Upper lobe of left lung (tissue), 6 donors: ENCODE measurements around the gene ANO4. TPM values are rescaled to one million over a fixed set of nuclear protein-coding genes. Genes with fewer than 3 reads are reported as not detected.

Source experiments
- ATAC-seq, 2 donors: fragments of 200-7000 bp; cut with Tn5 transposase; one replicate each; pipeline ENCODE4 v1.9.1; 2022; ENCODE audit warnings: mild to moderate bottlenecking in 2 of 2, moderate library complexity in 2 of 2; ENCODE audit not compliant: low FRiP score in 2 of 2
- DNase-seq, 2 donors: peaks; one replicate each; pipeline ENCODE4 v3.0.0-alpha.2; 2019 to 2020
- H3K27ac ChIP-seq, 4 donors: fragments of 200-600 bp; sonication (generic); one replicate each; pipeline ENCODE4 v1.5.1; 2016 to 2019
- H3K27me3 ChIP-seq, 4 donors: fragments of 200-600 bp; sonication (generic); one replicate each; pipeline ENCODE4 v1.5.1; 2017 to 2019
- H3K36me3 ChIP-seq, 4 donors: fragments of 200-600 bp; sonication (generic); one replicate each; pipeline ENCODE4 v1.5.1; 2016 to 2019
- H3K4me1 ChIP-seq, 4 donors: fragments of 200-600 bp; sonication (generic); one replicate each; pipeline ENCODE4 v1.5.1; 2018 to 2019
- H3K4me3 ChIP-seq, 4 donors: fragments of 200-600 bp; sonication (generic); one replicate each; pipeline ENCODE4 v1.5.1; 2017 to 2019; ENCODE audit warnings: mild to moderate bottlenecking in 2 of 4, moderate library complexity in 1 of 4
- H3K9me3 ChIP-seq, 4 donors: fragments of 200-600 bp; sonication (generic); one replicate each; pipeline ENCODE4 v1.5.1; 2018 to 2019
- EP300 ChIP-seq, 4 donors: sonication (generic); formaldehyde crosslinking; IDR thresholded peaks; one replicate each; pipeline ENCODE4 v1.5.1; 2017; ENCODE audit warnings: antibody characterized with exemption in 4 of 4, control low read depth in 2 of 4
- POLR2A ChIP-seq, 4 donors: fragments of 450-650 bp; IDR thresholded peaks; one replicate each; pipeline ENCODE4 v1.5.1; 2016 to 2017; ENCODE audit warnings: antibody characterized with exemption in 4 of 4, mild to moderate bottlenecking in 2 of 4
- POLR2AphosphoS5 ChIP-seq, 2 donors: sonication (generic); formaldehyde crosslinking; IDR thresholded peaks; one replicate each; pipeline ENCODE4 v1.5.1; 2017; ENCODE audit warnings: antibody characterized with exemption in 2 of 2
- WGBS, 2 donors: methylation state at CpG; one replicate each; pipeline ENCODE4 v1.1.5; 2017 to 2018; 5-methylcytosine and 5-hydroxymethylcytosine counted together
- total RNA-seq, 6 donors: library from RNA; depleted of rRNA in 4 of 6; stranded (reverse); fragments of >200 nt in 4 of 6; gene quantifications; one replicate each; pipeline versions ENCODE4 v1.1.0 to v1.2.1, GENCODE V29; 2016 to 2021
- TF ChIP-seq, protein P1 (sequence below), 6 experiments: fragments of 450-650 bp in 4 of 6; fragments of 200-600 bp in 2 of 6; sonication (generic) in 2 of 6; IDR thresholded peaks; one replicate each; pipeline ENCODE4 v1.5.1; 2016 to 2019; ENCODE audit warnings: antibody characterized with exemption in 6 of 6
- donor health status: DM: no; HTN: no; CAD: no; lungs with moderate emphysema.
- donor health status: DM: no; HTN: yes; CAD: no; lungs with severe emphysema.

ANO4 gene
- total RNA-seq, 6 donors from 2014 or later: 0.17 to 1.2 (median 0.30) TPM; not detected in 3

DNA sequence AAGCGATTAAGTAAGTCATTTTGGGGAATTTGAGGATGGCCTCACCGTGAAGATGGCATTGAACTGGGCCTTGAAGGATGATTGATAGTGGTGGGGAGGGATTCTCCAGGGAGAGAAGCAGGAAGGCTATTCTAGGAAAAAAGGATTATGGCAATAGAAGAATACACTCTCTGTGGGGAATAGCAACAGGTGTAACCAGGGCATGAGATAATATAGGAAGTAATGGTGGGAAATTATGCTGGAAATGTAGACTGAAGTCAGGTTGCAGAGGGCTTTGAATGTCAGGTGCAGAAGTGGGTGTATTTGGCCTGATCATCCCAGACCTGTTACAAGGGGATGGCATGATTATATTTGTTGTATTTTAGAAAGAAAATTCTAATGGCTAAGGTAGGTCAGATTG lies 4.6 kb upstream of the ANO4 start:
- no peak for ATAC-seq

GRCh38 chr12:100790552-100790951 lies 4.0 kb upstream of the ANO4 start:
- DNase-seq (no peak), ATAC-seq (no peak)
- TF ChIP-seq POLR2A (IDR thresholded peaks at IDR 0.05): no peak
- TF ChIP-seq, protein P1, sequence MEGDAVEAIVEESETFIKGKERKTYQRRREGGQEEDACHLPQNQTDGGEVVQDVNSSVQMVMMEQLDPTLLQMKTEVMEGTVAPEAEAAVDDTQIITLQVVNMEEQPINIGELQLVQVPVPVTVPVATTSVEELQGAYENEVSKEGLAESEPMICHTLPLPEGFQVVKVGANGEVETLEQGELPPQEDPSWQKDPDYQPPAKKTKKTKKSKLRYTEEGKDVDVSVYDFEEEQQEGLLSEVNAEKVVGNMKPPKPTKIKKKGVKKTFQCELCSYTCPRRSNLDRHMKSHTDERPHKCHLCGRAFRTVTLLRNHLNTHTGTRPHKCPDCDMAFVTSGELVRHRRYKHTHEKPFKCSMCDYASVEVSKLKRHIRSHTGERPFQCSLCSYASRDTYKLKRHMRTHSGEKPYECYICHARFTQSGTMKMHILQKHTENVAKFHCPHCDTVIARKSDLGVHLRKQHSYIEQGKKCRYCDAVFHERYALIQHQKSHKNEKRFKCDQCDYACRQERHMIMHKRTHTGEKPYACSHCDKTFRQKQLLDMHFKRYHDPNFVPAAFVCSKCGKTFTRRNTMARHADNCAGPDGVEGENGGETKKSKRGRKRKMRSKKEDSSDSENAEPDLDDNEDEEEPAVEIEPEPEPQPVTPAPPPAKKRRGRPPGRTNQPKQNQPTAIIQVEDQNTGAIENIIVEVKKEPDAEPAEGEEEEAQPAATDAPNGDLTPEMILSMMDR (IDR thresholded peaks at IDR 0.05): no peak
- TF ChIP-seq POLR2AphosphoS5 (IDR thresholded peaks at IDR 0.05): no peak
- TF ChIP-seq EP300 (IDR thresholded peaks at IDR 0.05): no peak
- no peaks in the 10 kb centered on the region for H3K36me3 ChIP-seq
- no peak overlapping the region for H3K4me3 ChIP-seq
- no peaks in the 10 kb centered on the region for H3K4me1 ChIP-seq
- H3K9me3 ChIP-seq: no peaks in the 10 kb centered on the region
- H3K27ac ChIP-seq: no peak overlapping the region
- H3K27me3 ChIP-seq: no peaks in the 10 kb centered on the region
- 76 to 88% methylated on average over 1 of the region's 1 CpG for WGBS, 2 donors

More for the DNA sequence above, 4.6 kb upstream of the ANO4 start:
- TF ChIP-seq POLR2AphosphoS5 (IDR thresholded peaks at IDR 0.05): no peak
- H3K27me3 ChIP-seq: no peaks in the 10 kb centered on the region
- H3K4me3 ChIP-seq: no peak overlapping the region
- no peak overlapping the region for H3K27ac ChIP-seq
- no peaks in the 10 kb centered on the region for H3K9me3 ChIP-seq
- no peaks in the 10 kb centered on the region for H3K4me1 ChIP-seq
- 71 to 83% methylated on average over 2 of the region's 2 CpGs for WGBS, 2 donors
- DNase-seq: no peak
- H3K36me3 ChIP-seq: no peaks in the 10 kb centered on the region

GRCh38 chr12:100793182-100793581 lies 1.4 kb upstream of the ANO4 start:
- Histone ChIP-seq H3K9me3 (no peaks in the 10 kb centered on the region), H3K4me1 (no peaks in the 10 kb centered on the region), H3K36me3 (no peaks in the 10 kb centered on the region), H3K27ac (no peak overlapping the region), H3K27me3 (no peaks in the 10 kb centered on the region), H3K4me3 (no peak overlapping the region)
- 48 to 50% methylated on average over 2 of the region's 2 CpGs for WGBS, 2 donors
- ATAC-seq (no peak), DNase-seq (no peak)
- TF ChIP-seq POLR2AphosphoS5 (IDR thresholded peaks at IDR 0.05): no peak
- no peak for TF ChIP-seq EP300 (IDR thresholded peaks at IDR 0.05)
- TF ChIP-seq, protein P1 (IDR thresholded peaks at IDR 0.05): no peak
- TF ChIP-seq POLR2A (IDR thresholded peaks at IDR 0.05): no peak

- H3K4me1 ChIP-seq: no peaks in the 10 kb centered on the region
- H3K27me3 ChIP-seq: no peaks in the 10 kb centered on the region
- TF ChIP-seq POLR2A (IDR thresholded peaks at IDR 0.05): no peak
- no peak for TF ChIP-seq POLR2AphosphoS5 (IDR thresholded peaks at IDR 0.05)
- TF ChIP-seq, protein P1 (IDR thresholded peaks at IDR 0.05): no peak
- TF ChIP-seq EP300 (IDR thresholded peaks at IDR 0.05): no peak
- no peaks in the 10 kb centered on the region for H3K9me3 ChIP-seq
- no peak for ATAC-seq
- DNase-seq: no peak
- WGBS, 2 donors: 31 to 37% methylated on average over 9 of the region's 9 CpGs
- H3K27ac ChIP-seq: no peak overlapping the region
- H3K36me3 ChIP-seq: no peaks in the 10 kb centered on the region
- peak overlapping the region in 1 of 4 donors; percentile 0 for H3K4me3 ChIP-seq
Measured at GRCh38 chr12:100795174-100795799, 711 bp downstream of the ANO4 start.

- no peak for ATAC-seq
- no peak for TF ChIP-seq POLR2AphosphoS5 (IDR thresholded peaks at IDR 0.05)
- TF ChIP-seq, protein P1 (IDR thresholded peaks at IDR 0.05): no peak
- WGBS, 2 donors: 65 to 69% methylated on average over 6 of the region's 6 CpGs
- no peaks in the 10 kb centered on the region for H3K9me3 ChIP-seq
- no peaks in the 10 kb centered on the region for H3K27me3 ChIP-seq
- H3K27ac ChIP-seq: no peak overlapping the region
- no peak for DNase-seq
- no peaks in the 10 kb centered on the region for H3K4me1 ChIP-seq
- no peak overlapping the region for H3K4me3 ChIP-seq
- no peaks in the 10 kb centered on the region for H3K36me3 ChIP-seq
Measured at GRCh38 chr12:100795800-100796179, 1.2 kb downstream of the ANO4 start.
